ENCODE measurements around the gene NTN1. TPM values are rescaled to one million over a fixed set of nuclear protein-coding genes. Genes with fewer than 3 reads are reported as not detected.

Gene NTN1
- 0.69 and 0.94 TPM in 2 replicates for total RNA-seq (2022)
- percentile 18 among the genes with signal in this experiment for Bru-seq, nascent RNA
- percentile 18 among the genes with signal in this experiment for BruChase-seq, experiment 1, labeled RNA remaining after a 6-hour chase
- percentile 18 among the genes with signal in this experiment for BruChase-seq, experiment 2, labeled RNA remaining after a 2-hour chase
- long read RNA-seq, partial matches to known transcripts = 0 of 1 reads
- long read RNA-seq, other reads (novel, unspliced or antisense) = 1 of 1 reads

- Mint-ChIP-seq H3K9me3 (ENCODE audit: low read depth, unreplicated experiment) (no peaks in the 10 kb centered on the region), H3K4me1 (ENCODE audit: low read depth, unreplicated experiment) (no peaks in the 10 kb centered on the region), H3K27me3 (ENCODE audit: unreplicated experiment) (peaks cover 40% of the 10 kb centered on the region), H3K36me3 (ENCODE audit: insufficient read depth, unreplicated experiment) (peaks cover 5% of the 10 kb centered on the region), H3K4me3 (ENCODE audit: low read depth, unreplicated experiment) (peak within 1 kb of the TSS; percentile 73), H3K27ac (ENCODE audit: unreplicated experiment) (no peak within 1 kb of the TSS)
- intact Hi-C loops (cut with micrococcal nuclease; ENCODE audit: unreplicated experiment) = no loop called here
- no TSS peak for BruUV-seq (replicated peaks)
- DNase-seq = no peak
- no peak for TF ChIP-seq CTCF (IDR thresholded peaks at IDR 0.05; ENCODE audit: unreplicated experiment)
- CTCF ChIA-PET = no interaction called here
Observed at GRCh38 chr17:9021158-9021991, at the start of gene NTN1. TSS of gene NTN1 (plus strand) at chr17:9021510. CDS start at chr17:9022374, 864 bp downstream.

GRCh38 chr17:8975091-8975725, 46.1 kb upstream of the NTN1 start:
- Mint-ChIP-seq H3K4me1 (ENCODE audit: low read depth, unreplicated experiment) (no peaks in the 10 kb centered on the region), H3K27ac (ENCODE audit: unreplicated experiment) (no peak overlapping the region), H3K36me3 (ENCODE audit: insufficient read depth, unreplicated experiment) (no peaks in the 10 kb centered on the region), H3K9me3 (ENCODE audit: low read depth, unreplicated experiment) (peaks cover 14% of the 10 kb centered on the region), H3K4me3 (ENCODE audit: low read depth, unreplicated experiment) (no peak overlapping the region), H3K27me3 (ENCODE audit: unreplicated experiment) (peaks cover 10% of the 10 kb centered on the region)
- TF ChIP-seq CTCF (IDR thresholded peaks at IDR 0.05; ENCODE audit: unreplicated experiment) = no peak
- no TSS peak for BruUV-seq (replicated peaks)
- intact Hi-C loops (cut with micrococcal nuclease; ENCODE audit: unreplicated experiment) = no loop called here
- CTCF ChIA-PET = no interaction called here
- DNase-seq = no peak

- H3K27ac Mint-ChIP-seq (ENCODE audit: unreplicated experiment) = no peak overlapping the region
- no peaks in the 10 kb centered on the region for H3K27me3 Mint-ChIP-seq (ENCODE audit: unreplicated experiment)
- H3K4me3 Mint-ChIP-seq (ENCODE audit: low read depth, unreplicated experiment) = no peak overlapping the region
- H3K36me3 Mint-ChIP-seq (ENCODE audit: insufficient read depth, unreplicated experiment) = no peaks in the 10 kb centered on the region
- intact Hi-C loops (cut with micrococcal nuclease; ENCODE audit: unreplicated experiment) = no loop called here
- TF ChIP-seq CTCF (IDR thresholded peaks at IDR 0.05; ENCODE audit: unreplicated experiment) = no peak
- BruUV-seq (replicated peaks) = no TSS peak
- H3K9me3 Mint-ChIP-seq (ENCODE audit: low read depth, unreplicated experiment) = peaks cover 9% of the 10 kb centered on the region
- DNase-seq = no peak
- no peaks in the 10 kb centered on the region for H3K4me1 Mint-ChIP-seq (ENCODE audit: low read depth, unreplicated experiment)
- CTCF ChIA-PET = no interaction called here
Observed at GRCh38 chr17:8976638-8977037, 44.7 kb upstream of the NTN1 start.

GRCh38 chr17:8979715-8980114, 41.6 kb upstream of the NTN1 start:
- intact Hi-C loops (cut with micrococcal nuclease; ENCODE audit: unreplicated experiment) = no loop called here
- no peaks in the 10 kb centered on the region for H3K27me3 Mint-ChIP-seq (ENCODE audit: unreplicated experiment)
- no peaks in the 10 kb centered on the region for H3K4me1 Mint-ChIP-seq (ENCODE audit: low read depth, unreplicated experiment)
- no peak overlapping the region for H3K27ac Mint-ChIP-seq (ENCODE audit: unreplicated experiment)
- BruUV-seq (replicated peaks) = no TSS peak
- H3K36me3 Mint-ChIP-seq (ENCODE audit: insufficient read depth, unreplicated experiment) = no peaks in the 10 kb centered on the region
- no peak for DNase-seq
- CTCF ChIA-PET = interaction anchor here (0.9 kb wide), 1 partner anchor 529 kb away, joined by 9 read pairs; no protein-coding TSS in a partner anchor
- no peak for TF ChIP-seq CTCF (IDR thresholded peaks at IDR 0.05; ENCODE audit: unreplicated experiment)
- H3K9me3 Mint-ChIP-seq (ENCODE audit: low read depth, unreplicated experiment) = peaks cover 2% of the 10 kb centered on the region
- no peak overlapping the region for H3K4me3 Mint-ChIP-seq (ENCODE audit: low read depth, unreplicated experiment)

Measured in Calu3 (cell line).